Liver (tissue), 9 donors: ENCODE results near the gene PIK3CA. TPM values are rescaled to one million over a fixed set of nuclear protein-coding genes. Genes with fewer than 3 reads are reported as not detected.

ENCODE experiments used
- DNase-seq: peaks from one replicate; pipeline ENCODE4 v3.0.0-alpha.2; 2017; ENCODE audit warnings: low spot score
- H3K27ac ChIP-seq, 2 donors: one replicate each; pipeline ENCODE4 v1.7.0; 2013; ENCODE audit warnings: inconsistent platforms in 2 of 2, low read length in 2 of 2, control low read depth in 1 of 2, low read depth in 1 of 2, mild to moderate bottlenecking in 1 of 2
- H3K27me3 ChIP-seq, 4 donors: one replicate each; pipeline versions ENCODE4 v1.6.1 to v1.7.0; 2013; ENCODE audit warnings: low read length in 3 of 4, inconsistent platforms in 1 of 4, mild to moderate bottlenecking in 1 of 4, moderate library complexity in 1 of 4; ENCODE audit not compliant: control insufficient read depth in 4 of 4, insufficient read depth in 4 of 4
- H3K36me3 ChIP-seq, 4 donors: one replicate each; pipeline versions ENCODE4 v1.6.1 to v1.7.0; 2013; ENCODE audit warnings: low read length in 3 of 4, mild to moderate bottlenecking in 3 of 4, low read depth in 1 of 4, moderate library complexity in 1 of 4; ENCODE audit not compliant: control insufficient read depth in 4 of 4, insufficient read depth in 3 of 4
- H3K4me1 ChIP-seq, 4 donors: one replicate each; pipeline versions ENCODE4 v1.6.1 to v1.7.0; 2013; ENCODE audit warnings: low read length in 3 of 4, mild to moderate bottlenecking in 3 of 4, moderate library complexity in 1 of 4; ENCODE audit not compliant: control insufficient read depth in 4 of 4, insufficient read depth in 4 of 4
- H3K4me3 ChIP-seq, 3 donors: one replicate each; pipeline versions ENCODE4 v1.6.1 to v1.7.0; 2013; ENCODE audit warnings: low read length in 3 of 3, control low read depth in 1 of 3, low read depth in 1 of 3, mild to moderate bottlenecking in 1 of 3
- H3K9ac ChIP-seq, 2 donors: one replicate each; pipeline ENCODE4 v1.7.0; 2013; ENCODE audit warnings: low read length in 2 of 2, mild to moderate bottlenecking in 2 of 2, moderate library complexity in 2 of 2, control low read depth in 1 of 2, low read depth in 1 of 2
- H3K9me3 ChIP-seq, 4 donors: one replicate each; pipeline versions ENCODE4 v1.6.1 to v1.7.0; 2013; ENCODE audit warnings: low read length in 3 of 4; ENCODE audit not compliant: control insufficient read depth in 4 of 4
- ATF3 ChIP-seq: IDR thresholded peaks from 2 replicates; pipeline ENCODE4 v1.6.1; 2016; ENCODE audit warnings: antibody characterized with exemption
- CTCF ChIP-seq: fragments of 150-350 bp; IDR thresholded peaks from 2 replicates; pipeline ENCODE4 v1.5.1; 2017; ENCODE audit warnings: improper control_type of control experiment, low read depth, low read length; ENCODE audit not compliant: missing input control
- FOXA2 ChIP-seq: IDR thresholded peaks from 2 replicates; pipeline ENCODE4 v1.6.1; 2016; ENCODE audit warnings: antibody characterized with exemption
- GABPA ChIP-seq, 2 donors: IDR thresholded peaks in 1 of 2; conservative IDR thresholded peaks in 1 of 2; 2 replicates each; pipeline ENCODE4 v1.6.1; 2016; ENCODE audit warnings: antibody characterized with exemption in 2 of 2, mild to moderate bottlenecking in 1 of 2, moderate library complexity in 1 of 2
- HNF4A ChIP-seq, 2 donors: conservative IDR thresholded peaks; 2 replicates each; pipeline ENCODE4 v1.6.1; 2016; ENCODE audit warnings: antibody characterized with exemption in 2 of 2, mild to moderate bottlenecking in 2 of 2
- HNF4G ChIP-seq: IDR thresholded peaks from 2 replicates; pipeline ENCODE4 v1.6.1; 2016; ENCODE audit warnings: antibody characterized with exemption
- JUND ChIP-seq, 2 donors: IDR thresholded peaks; 2 replicates each; pipeline ENCODE4 v1.6.1; 2016; ENCODE audit warnings: antibody characterized with exemption in 2 of 2
- MAX ChIP-seq: IDR thresholded peaks from 2 replicates; pipeline ENCODE4 v1.6.1; 2016; ENCODE audit warnings: antibody characterized with exemption
- RAD21 ChIP-seq, 2 donors: IDR thresholded peaks; 2 replicates each; pipeline ENCODE4 v1.6.1; 2016; ENCODE audit warnings: antibody characterized with exemption in 2 of 2, mild to moderate bottlenecking in 2 of 2
- REST ChIP-seq: IDR thresholded peaks from 2 replicates; pipeline ENCODE4 v1.6.1; 2016; ENCODE audit warnings: antibody characterized with exemption, mild to moderate bottlenecking
- RXRA ChIP-seq, 2 donors: IDR thresholded peaks; 2 replicates each; pipeline ENCODE4 v1.6.1; 2017 to 2018; ENCODE audit warnings: antibody characterized with exemption in 2 of 2, mild to moderate bottlenecking in 1 of 2
- SP1 ChIP-seq: IDR thresholded peaks from 2 replicates; pipeline ENCODE4 v1.6.1; 2018; ENCODE audit warnings: antibody characterized with exemption, mild to moderate bottlenecking
- TAF1 ChIP-seq: conservative IDR thresholded peaks from 2 replicates; pipeline ENCODE4 v1.6.1; 2016; ENCODE audit warnings: antibody characterized with exemption, mild to moderate bottlenecking
- YY1 ChIP-seq: IDR thresholded peaks from 2 replicates; pipeline ENCODE4 v1.6.1; 2016; ENCODE audit warnings: antibody characterized with exemption, mild to moderate bottlenecking
- ZBTB33 ChIP-seq: IDR thresholded peaks from 2 replicates; pipeline ENCODE4 v1.6.1; 2016; ENCODE audit warnings: antibody characterized with exemption
- polyA plus RNA-seq, 2 donors: library from polyadenylated mRNA; stranded (reverse) in 1 of 2; unstranded in 1 of 2; fragments of 200-250 nt in 1 of 2; fragments of >200 nt in 1 of 2; fragmentation: Nextera tagmentation in 1 of 2; extraction: Ambion mirVana in 1 of 2; gene quantifications; one replicate each; pipeline versions ENCODE4 v1.2.1 to v1.2.3, GENCODE V29; 2013 to 2015
- total RNA-seq, 2 donors: library from RNA; depleted of rRNA; stranded (reverse); fragments of >200 nt; gene quantifications; one replicate each; pipeline ENCODE4 v1.2.3, GENCODE V29; 2014
- donor health status: healthy.
- donor health status: healthy.
- donor health status: healthy.
- donor health status: healthy.
- donor health status: healthy.

PIK3CA gene
- total and polyA plus RNA-seq, 4 donors, result 3.6 to 14.6 (median 7.2) TPM

- no peak overlapping the region for H3K9ac ChIP-seq
- no peak for DNase-seq
- H3K4me1 ChIP-seq, result peaks cover 0 to 11% (median under 1%) of the 10 kb centered on the region in 4 donors
- no peaks in the 10 kb centered on the region for H3K9me3 ChIP-seq
- H3K36me3 ChIP-seq, result no peaks in the 10 kb centered on the region
- TF ChIP-seq HNF4A (conservative IDR thresholded peaks at IDR 0.05) (no peak), JUND (IDR thresholded peaks at IDR 0.05) (no peak), FOXA2 (no peak), TAF1 (no peak), REST (no peak), SP1 (no peak), RXRA (IDR thresholded peaks at IDR 0.05) (no peak), YY1 (no peak), ATF3 (no peak), RAD21 (IDR thresholded peaks at IDR 0.05) (no peak), HNF4G (no peak)
- H3K4me3 ChIP-seq, result no peak overlapping the region
- H3K27me3 ChIP-seq, result no peaks in the 10 kb centered on the region
- H3K27ac ChIP-seq, result no peak overlapping the region
Observed at GRCh38 chr3:179163503-179163902, 15.3 kb downstream of the PIK3CA start.

GRCh38 chr3:179164857-179165256 lies 16.7 kb downstream of the PIK3CA start:
- Histone ChIP-seq H3K36me3 (no peaks in the 10 kb centered on the region), H3K27me3 (no peaks in the 10 kb centered on the region), H3K4me1 (peaks cover 0 to 13% (median 1%) of the 10 kb centered on the region in 4 donors), H3K27ac (no peak overlapping the region), H3K9ac (no peak overlapping the region), H3K9me3 (no peaks in the 10 kb centered on the region), H3K4me3 (no peak overlapping the region)
- TF ChIP-seq HNF4G (no peak), REST (no peak), CTCF (no peak), GABPA (IDR thresholded peaks at IDR 0.05 in 1 of 2, conservative IDR thresholded peaks at IDR 0.05 in 1 of 2) (no peak), SP1 (no peak), FOXA2 (no peak), YY1 (no peak), TAF1 (no peak), HNF4A (conservative IDR thresholded peaks at IDR 0.05) (no peak), MAX (no peak), RAD21 (IDR thresholded peaks at IDR 0.05) (no peak), ZBTB33 (no peak)
- no peak for DNase-seq
